AG04450 (cell line): ENCODE data around the gene IMP3. TPM values are rescaled to one million over a fixed set of nuclear protein-coding genes. Genes with fewer than 3 reads are reported as not detected.

Experiments
- CTCF ChIA-PET: fragments of 300-600, 350-600 bp; formaldehyde crosslinking; extraction: SDS; loops from one replicate; lab custom pipeline; 2022; ENCODE audit warnings: antibody characterized with exemption, inconsistent platforms; lab: Charles Lee
- POLR2A ChIA-PET: fragments of 350-600 bp; formaldehyde crosslinking; extraction: SDS; loops from one replicate; lab custom pipeline; 2021; ENCODE audit warnings: antibody characterized with exemption, inconsistent platforms; lab: Yijun Ruan, JAX
- DNase-seq: peaks from one replicate; pipeline ENCODE4 v3.0.0-alpha.2; 2011; ENCODE audit warnings: low read depth, low spot score
- H3K27ac ChIP-seq: one replicate; pipeline ENCODE4 v1.5.1; 2012; ENCODE audit warnings: low read depth, low read length, control low read depth
- H3K27me3 ChIP-seq: one replicate; pipeline ENCODE4 v1.6.0; 2012; ENCODE audit warnings: low read length; ENCODE audit not compliant: control insufficient read depth, insufficient read depth
- H3K4me3 ChIP-seq: 2 replicates; pipeline ENCODE4 v1.5.1; 2011; ENCODE audit warnings: mild to moderate bottlenecking, low read depth, low read length, control low read depth
- H3K9me3 ChIP-seq: 2 replicates; pipeline ENCODE4 v1.5.1; 2012; ENCODE audit warnings: low read length; ENCODE audit not compliant: control insufficient read depth, insufficient read depth
- polyA plus RNA-seq: library from polyadenylated mRNA; depleted of rRNA; stranded (reverse); fragments of >200 nt; gene quantifications from 2 replicates; pipeline ENCODE4 v1.2.3, GENCODE V29; 2011
- TF ChIP-seq, protein P1 (sequence below): IDR thresholded peaks from 2 replicates; pipeline ENCODE4 v1.5.1; 2011; ENCODE audit warnings: low read depth, low read length, control low read depth, inconsistent platforms

The IMP3 gene
- polyA plus RNA-seq, 1 experiment = 42.3 TPM

DNA sequence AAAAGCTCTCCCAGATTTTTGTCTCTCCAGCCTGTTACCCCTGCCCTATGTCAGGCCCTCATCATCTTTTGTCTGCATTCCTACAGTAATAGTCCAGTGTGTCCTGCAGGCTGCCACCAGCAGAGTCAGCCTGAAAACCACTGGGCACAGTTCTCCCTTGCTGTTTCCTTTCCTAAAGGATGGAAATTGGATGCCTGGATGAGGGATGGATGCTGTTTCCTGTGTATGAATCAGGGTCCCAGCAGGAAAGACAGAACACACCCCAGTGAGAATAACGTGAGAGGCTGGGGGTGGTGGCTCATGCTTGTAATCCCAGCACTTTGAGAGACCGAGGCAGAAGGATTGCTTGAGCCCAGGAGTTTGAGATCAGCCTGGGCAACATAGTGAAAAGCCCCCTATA, 4.4 kb upstream of the IMP3 start:
- TF ChIP-seq, protein P1, sequence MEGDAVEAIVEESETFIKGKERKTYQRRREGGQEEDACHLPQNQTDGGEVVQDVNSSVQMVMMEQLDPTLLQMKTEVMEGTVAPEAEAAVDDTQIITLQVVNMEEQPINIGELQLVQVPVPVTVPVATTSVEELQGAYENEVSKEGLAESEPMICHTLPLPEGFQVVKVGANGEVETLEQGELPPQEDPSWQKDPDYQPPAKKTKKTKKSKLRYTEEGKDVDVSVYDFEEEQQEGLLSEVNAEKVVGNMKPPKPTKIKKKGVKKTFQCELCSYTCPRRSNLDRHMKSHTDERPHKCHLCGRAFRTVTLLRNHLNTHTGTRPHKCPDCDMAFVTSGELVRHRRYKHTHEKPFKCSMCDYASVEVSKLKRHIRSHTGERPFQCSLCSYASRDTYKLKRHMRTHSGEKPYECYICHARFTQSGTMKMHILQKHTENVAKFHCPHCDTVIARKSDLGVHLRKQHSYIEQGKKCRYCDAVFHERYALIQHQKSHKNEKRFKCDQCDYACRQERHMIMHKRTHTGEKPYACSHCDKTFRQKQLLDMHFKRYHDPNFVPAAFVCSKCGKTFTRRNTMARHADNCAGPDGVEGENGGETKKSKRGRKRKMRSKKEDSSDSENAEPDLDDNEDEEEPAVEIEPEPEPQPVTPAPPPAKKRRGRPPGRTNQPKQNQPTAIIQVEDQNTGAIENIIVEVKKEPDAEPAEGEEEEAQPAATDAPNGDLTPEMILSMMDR = no peak
- no peak for DNase-seq
- POLR2A ChIA-PET = interaction anchor here (0.6 kb wide), 1 partner anchor 17 kb away, joined by 7 read pairs; no protein-coding TSS in a partner anchor
- H3K27ac ChIP-seq = no peak overlapping the region
- no peaks in the 10 kb centered on the region for H3K27me3 ChIP-seq
- H3K4me3 ChIP-seq = no peak overlapping the region
- CTCF ChIA-PET = no interaction called here
- H3K9me3 ChIP-seq = peaks cover 3% of the 10 kb centered on the region; the same call in 1 of the 2 replicates

DNA sequence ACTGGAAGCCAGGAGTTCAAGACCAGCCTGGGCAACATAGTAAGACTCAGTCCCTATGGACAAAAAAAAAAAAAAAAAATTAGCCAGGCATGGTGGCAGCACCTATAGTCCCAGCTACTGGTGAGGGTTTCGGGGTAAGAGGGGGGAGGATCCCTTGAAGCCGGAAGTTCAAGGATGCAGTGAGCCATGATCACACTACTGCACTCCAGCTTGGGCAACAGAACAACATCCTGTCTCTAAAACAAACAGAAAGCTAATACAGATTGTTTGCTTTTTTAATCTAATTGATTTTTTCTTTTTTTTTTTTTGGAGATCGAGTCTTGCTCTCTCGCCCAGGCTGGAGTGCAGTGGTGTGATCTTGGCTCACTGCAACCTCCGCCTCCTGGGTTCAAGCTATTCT, 1.6 kb upstream of the IMP3 start:
- DNase-seq = no peak
- Histone ChIP-seq H3K27ac (no peak overlapping the region), H3K9me3 (peaks cover 3% of the 10 kb centered on the region; the same call in 1 of the 2 replicates), H3K27me3 (no peaks in the 10 kb centered on the region), H3K4me3 (no peak overlapping the region)
- ChIA-PET CTCF (interaction anchor here (0.8 to 1.6 kb wide), 4 partner anchors 21 to 133 kb away, joined by 3 to 7 read pairs (median 4); no protein-coding TSS in a partner anchor), POLR2A (no interaction called here)
- TF ChIP-seq, protein P1 = no peak

DNA sequence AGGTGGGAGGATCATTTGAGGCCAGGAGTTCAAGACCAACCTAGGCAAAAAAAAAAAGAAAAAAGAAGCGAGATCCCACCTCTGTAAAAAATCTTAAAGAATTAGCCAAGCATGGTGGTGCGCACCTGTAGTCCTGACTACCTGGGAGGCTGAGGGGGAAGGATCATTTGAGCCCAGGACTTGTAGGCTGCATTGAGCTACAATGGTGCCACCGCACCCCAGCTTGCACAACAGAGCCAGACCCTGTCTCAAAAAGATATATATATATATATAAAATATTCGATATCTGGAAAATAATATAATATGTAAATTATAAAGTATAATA, 1.1 kb upstream of the IMP3 start:
- ChIA-PET POLR2A (interaction anchor here (3.5 kb wide), 1 partner anchor 32 kb away, joined by 26 read pairs; no protein-coding TSS in a partner anchor), CTCF (interaction anchor here (0.8 to 1.6 kb wide), 2 partner anchors 43 to 127 kb away, joined by 3 read pairs; no protein-coding TSS in a partner anchor)
- Histone ChIP-seq H3K4me3 (no peak overlapping the region; the same call in 1 of the 2 replicates), H3K9me3 (peaks cover 3% of the 10 kb centered on the region; the same call in 1 of the 2 replicates), H3K27me3 (no peaks in the 10 kb centered on the region), H3K27ac (no peak overlapping the region)
- TF ChIP-seq, protein P1 = no peak
- no peak for DNase-seq

DNA sequence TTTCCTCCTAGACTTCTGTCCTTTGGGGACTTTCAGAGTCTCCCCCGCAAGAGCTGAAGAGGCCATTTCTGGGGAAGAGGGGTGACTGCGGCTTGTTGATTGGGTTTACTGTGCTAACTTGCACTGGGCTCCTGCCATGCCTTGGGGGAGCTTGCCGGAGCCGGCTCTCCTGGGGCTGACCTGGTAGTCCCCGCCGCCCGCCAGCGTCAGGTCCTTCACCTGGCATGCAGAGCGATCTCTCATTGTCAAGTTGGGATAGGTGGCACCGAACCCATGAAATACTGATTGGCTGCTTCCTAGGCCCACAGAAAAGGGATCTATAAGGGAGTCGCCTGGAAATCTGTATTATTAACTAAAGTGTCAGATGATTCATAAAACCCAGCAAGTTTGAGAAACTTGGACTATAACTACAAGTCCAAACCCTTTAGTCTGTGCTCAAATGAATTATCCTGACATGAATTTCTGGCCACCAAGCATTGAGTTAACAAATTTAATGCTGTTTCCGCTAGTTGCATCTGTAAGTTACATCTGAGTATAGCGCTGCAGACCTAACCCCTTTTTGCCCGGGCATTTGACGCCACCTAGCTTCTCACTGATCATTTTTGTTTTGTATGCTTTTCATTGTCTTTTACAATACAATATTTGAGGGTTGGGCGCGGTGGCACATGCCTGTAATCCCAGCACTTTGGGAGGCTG, 607 bp upstream of the IMP3 start:
- Histone ChIP-seq H3K9me3 (peaks cover 3% of the 10 kb centered on the region; the same call in 1 of the 2 replicates), H3K4me3 (peak overlapping the region; percentile 98), H3K27me3 (no peaks in the 10 kb centered on the region), H3K27ac (peak overlapping the region; percentile 85)
- ChIA-PET POLR2A (interaction anchor here (0.8 to 3.5 kb wide), 8 partner anchors 15 to 189 kb away, joined by 3 to 26 read pairs (median 5); partner anchors contain the start of genes SIN3A and SNUPN), CTCF (interaction anchor here (0.8 to 1.6 kb wide), 2 partner anchors 44 to 126 kb away, joined by 3 read pairs; no protein-coding TSS in a partner anchor)
- TF ChIP-seq, protein P1 = peak; percentile 31
- no peak for DNase-seq
